SK-N-SH (cell line): ENCODE data around the gene WWOX. TPM values are rescaled to one million over a fixed set of nuclear protein-coding genes. Genes with fewer than 3 reads are reported as not detected.

Experiments
- CTCF ChIA-PET: fragments of 300-600, 350-600 bp; formaldehyde crosslinking; extraction: SDS; loops from one replicate; lab custom pipeline; 2021; lab: Yijun Ruan, JAX
- POLR2A ChIA-PET: fragments of 350-600 bp; sonication (Branson Sonifier 250); formaldehyde crosslinking; extraction: SDS; loops from one replicate; lab custom pipeline; 2020; ENCODE audit warnings: antibody characterized with exemption, inconsistent platforms; lab: Yijun Ruan, JAX
- DNase-seq: peaks from one replicate; pipeline ENCODE4 v3.0.0; 2012
- H2AFZ ChIP-seq: fragments of 200-600 bp; sonication (generic); 2 replicates; pipeline ENCODE4 v1.8.1; 2016; ENCODE audit warnings: antibody characterized with exemption, mild to moderate bottlenecking, low read depth
- H3F3A ChIP-seq: fragments of 200-600 bp; sonication (generic); replicated peaks from 2 replicates; pipeline ENCODE3; 2016; ENCODE audit warnings: antibody characterized with exemption, mild to moderate bottlenecking; ENCODE audit not compliant: insufficient read depth
- H3K27ac ChIP-seq, 2 experiments: fragments of 200-500 bp in 1 of 2; fragments of 200-600 bp in 1 of 2; sonication (Bioruptor generic) in 1 of 2; sonication (generic), shearing (Covaris generic) in 1 of 2; 2 replicates each; pipeline versions ENCODE4 v1.5.1 to v1.6.1; 2014 to 2016; ENCODE audit warnings: low read depth in 2 of 2, inconsistent platforms in 1 of 2, low read length in 1 of 2, mild to moderate bottlenecking in 1 of 2, mixed read lengths in 1 of 2
- H3K27me3 ChIP-seq: fragments of 200-600 bp; sonication (generic), shearing (Covaris generic); 2 replicates; pipeline ENCODE4 v1.6.1; 2016; ENCODE audit warnings: mixed run types; ENCODE audit not compliant: insufficient read depth
- H3K36me3 ChIP-seq, 2 experiments: fragments of 200-500 bp in 1 of 2; fragments of 200-600 bp in 1 of 2; sonication (Bioruptor generic) in 1 of 2; sonication (generic) in 1 of 2; replicated peaks in 1 of 2; 2 replicates each; pipeline versions ENCODE3 to v1.5.1; 2014 to 2016; ENCODE audit warnings: low read length in 1 of 2, mild to moderate bottlenecking in 1 of 2; ENCODE audit not compliant: insufficient read depth in 2 of 2, control insufficient read depth in 1 of 2
- H3K4me1 ChIP-seq, 2 experiments: fragments of 200-500 bp in 1 of 2; fragments of 200-600 bp in 1 of 2; sonication (Bioruptor generic) in 1 of 2; sonication (generic), shearing (Covaris generic) in 1 of 2; 2 replicates each; pipeline versions ENCODE4 v1.5.1 to v1.6.1; 2014 to 2016; ENCODE audit warnings: low read depth in 1 of 2, low read length in 1 of 2, mixed run types in 1 of 2; ENCODE audit not compliant: insufficient read depth in 2 of 2, control insufficient read depth in 1 of 2
- H3K4me2 ChIP-seq: fragments of 200-600 bp; sonication (generic), shearing (Covaris generic); 2 replicates; pipeline ENCODE4 v1.6.1; 2017; ENCODE audit warnings: mixed run types
- H3K4me3 ChIP-seq, 2 experiments: fragments of 200-500 bp in 1 of 2; fragments of 200-600 bp in 1 of 2; sonication (Bioruptor generic) in 1 of 2; sonication (generic), shearing (Covaris generic) in 1 of 2; 2 replicates each; pipeline versions ENCODE4 v1.5.1 to v1.8.1; 2014 to 2016; ENCODE audit warnings: low read depth in 2 of 2, inconsistent platforms in 1 of 2, low read length in 1 of 2, mild to moderate bottlenecking in 1 of 2, mixed read lengths in 1 of 2, moderate library complexity in 1 of 2
- H3K79me2 ChIP-seq: fragments of 200-600 bp; sonication (generic); 2 replicates; pipeline ENCODE4 v1.8.1; 2017; ENCODE audit warnings: mild to moderate bottlenecking; ENCODE audit not compliant: insufficient read depth
- H3K9ac ChIP-seq: fragments of 200-600 bp; sonication (generic); 2 replicates; pipeline ENCODE4 v1.6.1; 2017; ENCODE audit warnings: mixed run types
- H3K9me2 ChIP-seq: fragments of 200-600 bp; sonication (generic); 2 replicates; pipeline ENCODE4 v1.6.1; 2017; ENCODE audit warnings: mixed run types
- H3K9me3 ChIP-seq: fragments of 200-600 bp; sonication (generic); 2 replicates; pipeline ENCODE4 v1.6.1; 2017; ENCODE audit warnings: mixed run types, mild to moderate bottlenecking, moderate library complexity
- H4K20me1 ChIP-seq: fragments of 200-600 bp; sonication (generic); 2 replicates; pipeline ENCODE4 v1.6.1; 2017; ENCODE audit warnings: mild to moderate bottlenecking, mixed run types; ENCODE audit not compliant: insufficient read depth
- CTCF ChIP-seq: fragments of 200-600 bp; sonication (generic); IDR thresholded peaks from 2 replicates; pipeline ENCODE4 v1.6.1; 2017; ENCODE audit warnings: antibody characterized with exemption, mild to moderate bottlenecking, moderate library complexity
- ELF1 ChIP-seq: IDR thresholded peaks from 2 replicates; pipeline ENCODE4 v1.4.0; 2012
- EZH2phosphoT487 ChIP-seq: fragments of 200-600 bp; sonication (generic); IDR thresholded peaks from 2 replicates; pipeline ENCODE4 v1.6.1; 2017; ENCODE audit warnings: low read depth, mixed run types, mild to moderate bottlenecking, antibody characterized with exemption, moderate library complexity, borderline replicate concordance
- GABPA ChIP-seq: IDR thresholded peaks from 2 replicates; pipeline ENCODE4 v1.4.0; 2012; ENCODE audit warnings: low read depth, mild to moderate bottlenecking
- GATA2 ChIP-seq: sonication (generic); formaldehyde crosslinking; IDR thresholded peaks from 2 replicates; pipeline ENCODE4 v1.5.0; 2020; ENCODE audit warnings: mild to moderate bottlenecking, missing genetic modification reagents
- MAX ChIP-seq: IDR thresholded peaks from 2 replicates; pipeline ENCODE4 v1.4.0; 2012; ENCODE audit warnings: low read depth
- MEF2A ChIP-seq: IDR thresholded peaks from 2 replicates; pipeline ENCODE4 v1.4.0; 2012; ENCODE audit warnings: low read depth, borderline replicate concordance
- MXI1 ChIP-seq: IDR thresholded peaks from 2 replicates; pipeline ENCODE4 v1.6.1; 2012; ENCODE audit warnings: mild to moderate bottlenecking, low read depth, low read length, improper control_type of control experiment
- NFIC ChIP-seq: IDR thresholded peaks from 2 replicates; pipeline ENCODE4 v1.4.0; 2012; ENCODE audit warnings: borderline replicate concordance
- RAD21 ChIP-seq: IDR thresholded peaks from 2 replicates; pipeline ENCODE4 v1.6.1; 2012; ENCODE audit warnings: mild to moderate bottlenecking, low read length
- REST ChIP-seq: IDR thresholded peaks from 2 replicates; pipeline ENCODE4 v1.6.1; 2012; ENCODE audit warnings: mild to moderate bottlenecking, low read depth, low read length, moderate library complexity
- SIN3A ChIP-seq: IDR thresholded peaks from 2 replicates; pipeline ENCODE4 v1.6.1; 2012; ENCODE audit warnings: low read depth, mild to moderate bottlenecking, low read length, moderate library complexity, borderline replicate concordance
- SMC3 ChIP-seq: IDR thresholded peaks from 2 replicates; pipeline ENCODE4 v1.6.1; 2012; ENCODE audit warnings: low read depth, low read length, improper control_type of control experiment
- TCF12 ChIP-seq: IDR thresholded peaks from 2 replicates; pipeline ENCODE4 v1.4.0; 2012
- USF1 ChIP-seq: IDR thresholded peaks from 2 replicates; pipeline ENCODE4 v1.4.0; 2012; ENCODE audit warnings: low read depth, borderline replicate concordance
- WGBS: methylation state at CpG from one replicate; pipeline ENCODE4 v1.1.6; 2017; ENCODE audit warnings: low lambda C conversion rate; 5-methylcytosine and 5-hydroxymethylcytosine counted together
- polyA plus RNA-seq, 3 experiments: library from polyadenylated mRNA; depleted of rRNA; stranded (reverse); fragments of >200 nt; gene quantifications; 2 replicates each; pipeline ENCODE4 v1.2.3, GENCODE V29; 2012

The WWOX gene
- polyA plus RNA-seq, 1 of the 3 experiments (the other 2 are of a cell fraction), result 10.8 TPM

- no peak overlapping the region for H2AFZ ChIP-seq
- no peak for TF ChIP-seq REST
- no peak for TF ChIP-seq EZH2phosphoT487
- no peak for TF ChIP-seq NFIC
- no peak for TF ChIP-seq SIN3A
- TF ChIP-seq SMC3, result no peak
- no peak for TF ChIP-seq USF1
- no peak for TF ChIP-seq MAX
- TF ChIP-seq MXI1, result no peak
- no peak for TF ChIP-seq ELF1
- no peak for TF ChIP-seq RAD21
- no peak for TF ChIP-seq CTCF
- no peak for TF ChIP-seq GABPA
- TF ChIP-seq MEF2A, result no peak
- no peak for TF ChIP-seq TCF12
- TF ChIP-seq GATA2, result no peak
- no peaks in the 10 kb centered on the region for H4K20me1 ChIP-seq
- H3K4me3 ChIP-seq, result no peak overlapping the region
- no peak for DNase-seq
- no peak overlapping the region for H3K27ac ChIP-seq
- 22% methylated on average over 2 of the region's 2 CpGs for WGBS
- H3K27me3 ChIP-seq, result no peaks in the 10 kb centered on the region
- no peaks in the 10 kb centered on the region for H3F3A ChIP-seq
- H3K36me3 ChIP-seq, result no peaks in the 10 kb centered on the region
- H3K79me2 ChIP-seq, result no peaks in the 10 kb centered on the region
- H3K9me2 ChIP-seq, result no peaks in the 10 kb centered on the region
- 0 out of 2 replicates have a peak, but pooled peaks cover 5% of the 10 kb centered on the region for H3K9me3 ChIP-seq
- peaks cover 0 to 10% of the 10 kb centered on the region in 2 experiments; a peak in 2 of 4 replicates for H3K4me1 ChIP-seq
- H3K4me2 ChIP-seq, result no peak overlapping the region
- H3K9ac ChIP-seq, result no peak overlapping the region
- ChIA-PET POLR2A (no interaction called here), CTCF (interaction anchor here (0.6 to 0.7 kb wide), 2 partner anchors 1083 to 1317 kb away, joined by 3 read pairs; no protein-coding TSS in a partner anchor)
Measured at GRCh38 chr16:79168321-79168720, 1068.9 kb downstream of the WWOX start.
